IMR-90 (cell line): ENCODE measurements around the gene SECTM1. TPM values are rescaled to one million over a fixed set of nuclear protein-coding genes. Genes with fewer than 3 reads are reported as not detected.

Experiments used
- CTCF ChIP-seq: conservative IDR thresholded peaks from 2 replicates; pipeline ENCODE4 v1.5.1; 2012; ENCODE audit warnings: mild to moderate bottlenecking, low read depth, low read length, improper control_type of control experiment
- polyA plus RNA-seq, 3 experiments: library from polyadenylated mRNA; depleted of rRNA; stranded (reverse); fragments of >200 nt; gene quantifications; 2 replicates each; pipeline ENCODE4 v1.2.3, GENCODE V29; 2012; ENCODE audit warnings: low replicate concordance in 1 of 3
- total RNA-seq: library from RNA; depleted of rRNA; stranded (reverse); fragments of >200 nt; gene quantifications from 2 replicates; pipeline ENCODE4 v1.2.3, GENCODE V29; 2012

The SECTM1 gene
- total and polyA plus RNA-seq, 2 of the 4 experiments (the other 2 are of a cell fraction) = 2.3 to 4.4 TPM

DNA sequence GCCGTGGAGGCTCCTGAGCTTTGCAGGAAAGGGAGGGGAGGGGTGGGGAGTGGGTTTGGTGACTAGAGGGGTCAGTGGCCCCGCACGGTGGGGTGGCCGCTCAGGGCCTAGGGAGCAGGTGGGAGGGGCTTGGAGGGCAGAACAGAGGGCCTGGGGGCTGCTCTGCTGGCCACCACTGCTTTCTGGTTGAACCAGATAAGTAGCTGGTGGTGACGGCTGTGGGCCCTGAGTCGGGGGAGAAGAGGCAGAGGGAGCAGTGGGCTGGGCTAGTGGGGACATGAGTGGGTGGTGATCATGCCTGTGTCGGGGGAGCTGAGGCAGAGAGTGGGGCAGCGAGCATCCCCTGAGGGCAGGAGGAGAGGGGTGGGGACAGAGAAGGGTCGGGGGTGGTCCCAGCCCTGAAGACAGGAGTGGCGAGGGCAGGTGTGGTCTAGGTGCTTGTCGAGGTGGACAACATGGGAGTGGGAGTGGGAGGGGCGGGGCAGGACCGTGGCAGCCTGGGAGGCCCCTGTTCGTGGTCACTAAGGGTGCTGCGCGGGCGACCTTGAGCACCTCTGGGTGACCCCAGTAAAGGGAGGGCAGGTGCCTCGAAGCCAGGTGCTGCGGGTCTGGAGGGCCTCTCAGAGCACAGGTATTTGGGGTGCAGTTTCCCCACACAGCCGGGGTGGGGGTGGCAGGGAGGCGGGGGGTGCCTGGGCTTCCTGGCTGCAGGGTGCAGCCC lies 9.9 kb downstream of the SECTM1 start (continued):
- no peak for TF ChIP-seq CTCF
